ENCODE data around the gene PELI2. TPM values are rescaled to one million over a fixed set of nuclear protein-coding genes. Genes with fewer than 3 reads are reported as not detected.

Gene PELI2
- total and polyA plus RNA-seq, 2 of the 4 experiments (the other 2 are of a cell fraction) = 6.0 to 36.7 TPM

- peaks cover 25 to 67% of the 10 kb centered on the region in 2 experiments for H3K79me1 ChIP-seq (ENCODE audit: low read depth in 1 of 2, low read length in 2 of 2)
- ATAC-seq (ENCODE audit: low read depth) (no peak), DNase-seq (no peak)
- H3K56ac ChIP-seq (ENCODE audit: extremely low read depth, insufficient read depth, low read length) = no peak overlapping the region
- H3K9me1 ChIP-seq (ENCODE audit: insufficient read depth, low read length) = peaks cover 21% of the 10 kb centered on the region
- H3K27me3 ChIP-seq (ENCODE audit: control insufficient read depth, insufficient read depth, low read length) = no peaks in the 10 kb centered on the region
- no TSS peak for BruUV-seq (replicated peaks)
- peaks cover 5% of the 10 kb centered on the region for H3K36me3 ChIP-seq (ENCODE audit: control insufficient read depth, insufficient read depth, low read length)
- H3K27ac ChIP-seq (ENCODE audit: insufficient read depth, low read length) = no peak overlapping the region
- H3K4me3 ChIP-seq (ENCODE audit: insufficient read depth, low read depth, low read length) = no peak overlapping the region
- no peak overlapping the region for H3K9ac ChIP-seq (ENCODE audit: low read depth, low read length)
- no peak overlapping the region for H2BK5ac ChIP-seq (ENCODE audit: low read depth, low read length, poor library complexity, severe bottlenecking)
- TF ChIP-seq USF2 (IDR thresholded peaks at IDR 0.05; ENCODE audit: low read depth, low read length) = no peak
- no peak overlapping the region for H3K14ac ChIP-seq (replicated peaks; ENCODE audit: low read depth, low read length)
- no peak overlapping the region for H2BK20ac ChIP-seq (ENCODE audit: low read depth, low read length)
- no peak overlapping the region for H2AK5ac ChIP-seq (ENCODE audit: low read depth, low read length)
- no peaks in the 10 kb centered on the region for H3K9me3 ChIP-seq (ENCODE audit: control insufficient read depth, insufficient read depth, low read length)
- ChIA-PET CTCF (no interaction called here), POLR2A (ENCODE audit: unreplicated experiment) (no interaction called here)
- in situ Hi-C loops (cut with MboI; ENCODE audit: low sequenced_read_pairs) (no loop called here), dilution Hi-C loops (cut with HindIII; ENCODE audit: low sequenced_read_pairs, unreplicated experiment) (no loop called here), intact Hi-C loops (cut with micrococcal nuclease) (no loop called here)
- H2AK9ac ChIP-seq (replicated peaks; ENCODE audit: low read depth, low read length, poor library complexity) = no peak overlapping the region
- H3K4me1 ChIP-seq (ENCODE audit: control insufficient read depth, insufficient read depth, low read length) = peaks cover 18% of the 10 kb centered on the region
- H3K18ac ChIP-seq (ENCODE audit: low read depth, low read length) = no peak overlapping the region
- no peak overlapping the region for H3K4me2 ChIP-seq (ENCODE audit: low read depth, low read length)
- H3K23ac ChIP-seq (ENCODE audit: low read depth, low read length) = no peak overlapping the region
- no peak overlapping the region for H2BK120ac ChIP-seq (ENCODE audit: low read depth, low read length)
- no peak overlapping the region for H4K8ac ChIP-seq (ENCODE audit: low read depth in 2 of 2, low read length in 2 of 2)
- H2BK15ac ChIP-seq (ENCODE audit: low read depth, low read length) = no peak overlapping the region
- H2AFZ ChIP-seq (replicated peaks; ENCODE audit: low read length, poor library complexity) = no peak overlapping the region
- H3K4ac ChIP-seq (ENCODE audit: low read depth, low read length) = no peak overlapping the region
- 90% methylated on average over 2 of the region's 3 CpGs; no CpG with 5 or more reads in 1 of the 2 experiments for whole genome bisulfite sequencing, 2 experiments (ENCODE audit: extremely low coverage in 2 of 2, insufficient read length in 1 of 2)
- no peak overlapping the region for H4K5ac ChIP-seq (ENCODE audit: low read depth, low read length)
- H4K91ac ChIP-seq (ENCODE audit: insufficient read depth, low read depth, low read length) = no peak overlapping the region
- H4K20me1 ChIP-seq (ENCODE audit: insufficient read depth, low read length) = peaks cover 6% of the 10 kb centered on the region; the same call in 1 of the 2 replicates
Observed at GRCh38 chr14:56176530-56176929, 58.3 kb downstream of the PELI2 start.
